Thymus (tissue), 11 donors: ENCODE measurements around the gene CD163L1. TPM values are rescaled to one million over a fixed set of nuclear protein-coding genes. Genes with fewer than 3 reads are reported as not detected.

Source experiments
- DNase-seq, 9 donors: peaks; one replicate each; pipeline ENCODE4 v3.0.0-alpha.2; 2013; ENCODE audit warnings: low spot score in 9 of 9, low read depth in 6 of 9, missing footprints in 1 of 9
- H3K27ac ChIP-seq, 2 donors: one replicate each; pipeline ENCODE4 v1.5.1; 2013; ENCODE audit warnings: control low read depth in 1 of 2, low read depth in 1 of 2, low read length in 1 of 2, mild to moderate bottlenecking in 1 of 2, moderate library complexity in 1 of 2
- H3K27me3 ChIP-seq, 2 donors: one replicate each; pipeline ENCODE4 v1.5.1; 2013; ENCODE audit warnings: low read length in 1 of 2; ENCODE audit not compliant: control insufficient read depth in 2 of 2, insufficient read depth in 1 of 2
- H3K36me3 ChIP-seq, 2 donors: one replicate each; pipeline ENCODE4 v1.5.1; 2013; ENCODE audit warnings: low read length in 1 of 2, mild to moderate bottlenecking in 1 of 2, moderate library complexity in 1 of 2; ENCODE audit not compliant: control insufficient read depth in 2 of 2, insufficient read depth in 2 of 2
- H3K4me1 ChIP-seq, 2 donors: one replicate each; pipeline ENCODE4 v1.5.1; 2013; ENCODE audit warnings: low read length in 2 of 2; ENCODE audit not compliant: control insufficient read depth in 2 of 2, insufficient read depth in 2 of 2
- H3K4me3 ChIP-seq, 2 donors: one replicate each; pipeline ENCODE4 v1.5.1; 2013; ENCODE audit warnings: low read length in 2 of 2, control low read depth in 1 of 2, mild to moderate bottlenecking in 1 of 2
- H3K9me3 ChIP-seq, 2 donors: one replicate each; pipeline ENCODE4 v1.5.1; 2013; ENCODE audit warnings: low read length in 1 of 2, mild to moderate bottlenecking in 1 of 2; ENCODE audit not compliant: control insufficient read depth in 2 of 2, insufficient read depth in 1 of 2
- WGBS: extraction: QIAGEN DNeasy Blood & Tissue Kit; methylation state at CpG from one replicate; pipeline ENCODE4 v1.1.7; 2013; 5-methylcytosine and 5-hydroxymethylcytosine counted together
- polyA plus RNA-seq: library from polyadenylated mRNA; stranded (reverse); fragments of 200-250 nt; gene quantifications from one replicate; pipeline ENCODE4 v1.2.3, GENCODE V29; 2013
- total RNA-seq: library from RNA; stranded (reverse); fragments of 120-200 nt; gene quantifications from one replicate; pipeline ENCODE4 v1.2.4, GENCODE V29; 2013
- donor health status: healthy.

CD163L1 gene
- total and polyA plus RNA-seq, 2 donors = 10.3 to 12.6 TPM

DNA sequence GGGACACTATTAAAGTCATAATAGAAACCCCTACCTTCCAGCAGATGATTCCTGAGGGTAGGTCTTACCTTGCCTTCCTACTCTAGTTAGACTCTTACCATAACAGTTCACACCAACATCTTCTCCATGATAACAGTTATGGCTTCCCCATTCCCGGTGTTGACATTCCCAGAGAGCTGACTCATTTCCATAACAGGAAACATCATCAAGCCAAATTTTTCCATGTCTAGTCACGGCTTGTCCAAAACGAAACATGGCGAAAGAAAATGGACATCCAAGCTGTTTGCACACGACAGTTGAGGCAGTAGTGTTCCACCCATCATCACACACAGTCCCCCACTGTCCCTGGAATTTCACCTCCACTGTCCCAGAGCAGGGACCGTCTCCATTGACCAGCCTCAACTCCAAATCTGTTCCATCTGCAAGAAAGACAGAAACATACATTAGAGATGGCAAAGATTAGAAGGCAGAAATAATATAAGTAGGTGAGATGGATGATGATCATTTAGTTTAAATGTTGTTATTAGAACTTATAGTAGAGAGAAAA, 10.6 kb downstream of the CD163L1 start:
- Histone ChIP-seq H3K27me3 (no peaks in the 10 kb centered on the region), H3K4me3 (no peak overlapping the region), H3K9me3 (no peaks in the 10 kb centered on the region), H3K4me1 (no peaks in the 10 kb centered on the region), H3K36me3 (no peaks in the 10 kb centered on the region), H3K27ac (no peak overlapping the region)
- DNase-seq = no peak
- WGBS = 93% methylated on average over 6 of the region's 6 CpGs

DNA sequence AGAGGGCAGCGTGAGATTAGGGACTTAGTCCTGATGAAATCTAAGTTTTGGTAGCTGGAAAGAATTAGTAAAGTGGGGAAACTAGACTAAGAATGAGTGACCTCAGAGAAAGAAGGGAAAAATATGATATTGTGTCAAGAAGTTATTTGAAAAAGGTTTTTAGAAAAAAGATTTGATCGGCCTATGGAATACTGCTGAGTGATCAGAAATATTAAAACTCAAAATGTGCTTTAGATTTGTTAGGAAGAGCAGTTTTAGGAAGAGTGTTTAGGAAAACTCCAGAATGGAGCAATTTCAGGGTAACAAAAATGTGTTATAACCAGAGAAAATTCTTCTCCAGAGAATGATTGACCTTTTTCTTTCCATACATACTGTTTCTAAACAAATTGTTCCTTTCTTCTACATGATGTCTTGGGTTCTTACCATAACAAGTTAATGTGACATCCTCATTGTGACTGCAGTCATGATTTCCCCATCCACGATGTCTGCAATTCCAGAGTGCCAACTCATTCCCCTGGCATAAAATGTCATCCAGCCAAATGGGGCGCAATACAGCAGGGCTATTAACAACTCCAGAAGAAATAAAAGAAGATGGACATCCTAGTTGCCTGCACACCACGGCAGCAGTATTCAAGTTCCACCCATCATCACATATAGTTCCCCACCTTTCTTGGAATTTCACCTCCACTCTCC, 11.8 kb downstream of the CD163L1 start:
- 97% methylated on average over 5 of the region's 5 CpGs for WGBS
- H3K9me3 ChIP-seq = no peaks in the 10 kb centered on the region
- H3K27ac ChIP-seq = no peak overlapping the region
- no peak for DNase-seq
- no peaks in the 10 kb centered on the region for H3K4me1 ChIP-seq
- H3K27me3 ChIP-seq = no peaks in the 10 kb centered on the region
- no peak overlapping the region for H3K4me3 ChIP-seq
- H3K36me3 ChIP-seq = no peaks in the 10 kb centered on the region

DNA sequence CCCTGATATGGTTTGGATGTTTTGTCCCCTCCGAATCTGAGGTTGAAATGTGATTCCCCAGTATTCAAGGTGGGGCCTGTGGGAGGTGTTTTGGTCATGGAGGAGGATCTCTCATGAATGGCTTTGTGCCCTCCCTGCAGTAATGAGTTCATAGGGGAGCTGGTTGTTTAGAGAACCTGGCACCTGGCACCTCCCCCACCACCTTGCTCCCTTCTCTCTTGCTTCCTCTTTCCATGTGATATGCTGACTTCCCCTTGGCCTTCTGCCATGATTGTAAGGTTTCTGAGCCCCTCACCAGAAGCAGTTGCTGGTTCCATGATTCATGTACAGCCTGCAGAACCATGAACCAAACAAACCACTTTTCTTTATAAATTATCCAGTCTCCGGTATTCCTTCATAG, 32.6 kb downstream of the CD163L1 start:
- Histone ChIP-seq H3K4me1 (no peaks in the 10 kb centered on the region), H3K4me3 (no peak overlapping the region), H3K27me3 (no peaks in the 10 kb centered on the region), H3K9me3 (no peaks in the 10 kb centered on the region), H3K36me3 (no peaks in the 10 kb centered on the region), H3K27ac (no peak overlapping the region)
- peak in 1 of 9 donors; percentile 2 for DNase-seq
- 60% methylated on average over 2 of the region's 2 CpGs for WGBS

DNA sequence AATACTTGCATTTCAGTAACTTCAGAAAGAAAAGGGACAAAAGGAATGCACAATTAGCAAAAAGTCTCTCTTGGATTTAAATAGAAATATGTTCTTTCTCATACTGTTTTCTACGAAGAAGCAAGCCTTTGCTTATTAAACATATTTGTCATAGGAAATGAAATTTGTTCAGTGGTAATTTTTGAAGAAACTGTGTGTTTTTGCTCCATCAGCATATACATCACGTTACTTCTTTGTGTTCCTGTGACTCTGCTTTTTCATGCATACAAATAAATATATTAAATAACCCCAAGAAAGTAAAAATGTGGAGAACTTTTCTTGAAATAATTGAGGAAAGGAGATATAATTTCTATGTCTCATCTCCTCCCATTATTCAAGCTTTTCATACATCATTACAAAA, 39.7 kb downstream of the CD163L1 start:
- 87% methylated on average over 2 of the region's 2 CpGs for WGBS
- Histone ChIP-seq H3K4me3 (no peak overlapping the region), H3K27ac (no peak overlapping the region), H3K36me3 (no peaks in the 10 kb centered on the region), H3K9me3 (no peaks in the 10 kb centered on the region), H3K4me1 (no peaks in the 10 kb centered on the region), H3K27me3 (no peaks in the 10 kb centered on the region)
- no peak for DNase-seq

DNA sequence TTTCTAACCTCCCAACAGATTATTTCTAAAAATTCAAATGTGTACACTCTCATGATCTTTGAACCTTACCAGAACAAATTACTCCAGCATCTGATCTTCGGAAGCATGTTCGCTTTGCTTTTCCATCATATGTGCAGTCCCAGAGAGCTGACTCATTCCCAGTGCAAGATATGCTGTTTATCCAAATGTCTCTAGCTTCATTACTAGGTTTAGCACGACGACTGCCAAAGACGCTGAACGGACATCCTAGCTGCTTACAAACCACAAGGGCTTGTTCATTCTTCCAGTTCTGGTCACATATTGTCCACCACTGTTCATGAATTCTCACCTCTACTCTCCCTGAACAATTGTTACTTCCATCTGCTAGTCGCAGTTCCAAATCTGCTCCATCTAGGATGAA, 40.5 kb downstream of the CD163L1 start:
- no peaks in the 10 kb centered on the region for H3K36me3 ChIP-seq
- WGBS = 94% methylated on average over 7 of the region's 7 CpGs
- H3K27me3 ChIP-seq = no peaks in the 10 kb centered on the region
- H3K27ac ChIP-seq = no peak overlapping the region
- no peaks in the 10 kb centered on the region for H3K9me3 ChIP-seq
- H3K4me3 ChIP-seq = no peak overlapping the region
- H3K4me1 ChIP-seq = no peaks in the 10 kb centered on the region
- DNase-seq = no peak

DNA sequence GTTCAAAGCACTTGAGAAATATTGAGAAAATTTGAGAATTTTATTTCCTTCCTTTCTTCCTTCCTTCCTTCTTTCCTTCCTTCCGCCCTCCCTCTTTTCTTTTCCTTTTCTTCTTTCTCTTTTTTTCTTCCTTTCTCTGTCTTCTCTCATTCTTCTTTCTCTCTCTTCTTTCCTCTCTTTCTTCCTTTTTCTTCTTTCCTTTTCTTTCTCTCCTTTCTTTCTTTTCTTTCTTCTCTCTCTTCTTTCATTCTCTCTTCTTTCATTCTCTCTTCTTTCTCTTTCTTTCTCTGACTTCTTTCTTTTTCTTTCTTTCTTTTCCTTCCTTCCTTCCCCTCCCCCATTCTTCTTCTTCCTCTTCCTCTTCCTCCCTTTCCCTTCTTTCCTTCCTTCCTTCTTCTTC, 44.9 kb downstream of the CD163L1 start:
- H3K4me1 ChIP-seq = no peaks in the 10 kb centered on the region
- 94% methylated on average over 1 of the region's 1 CpG for WGBS
- DNase-seq = no peak

DNA sequence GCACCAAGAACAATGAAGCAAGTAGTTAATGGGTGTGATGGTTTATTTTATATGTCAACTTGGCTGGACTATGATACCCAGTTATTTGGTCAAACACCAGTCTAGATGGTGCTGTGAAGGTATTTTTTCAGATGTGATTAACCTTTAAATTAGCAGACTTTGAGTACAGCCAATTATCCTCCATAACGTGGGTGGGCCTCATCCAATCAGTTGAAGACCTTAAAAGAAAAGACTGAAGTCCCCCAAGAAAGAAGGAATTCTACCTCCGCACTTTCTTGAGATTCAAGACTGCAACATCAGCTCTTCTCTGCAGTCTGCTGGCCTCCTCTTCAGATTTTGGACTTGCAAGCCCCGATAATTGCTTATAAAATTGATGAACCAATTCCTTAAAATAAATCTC, 47.5 kb downstream of the CD163L1 start:
- Histone ChIP-seq H3K27ac (no peak overlapping the region), H3K9me3 (no peaks in the 10 kb centered on the region), H3K27me3 (no peaks in the 10 kb centered on the region), H3K4me3 (no peak overlapping the region), H3K36me3 (no peaks in the 10 kb centered on the region), H3K4me1 (no peaks in the 10 kb centered on the region)
- WGBS = 91% methylated on average over 3 of the region's 3 CpGs
- DNase-seq = no peak

More for the DNA sequence above, 44.9 kb downstream of the CD163L1 start:
- Histone ChIP-seq H3K4me3 (no peak overlapping the region), H3K27me3 (no peaks in the 10 kb centered on the region), H3K9me3 (no peaks in the 10 kb centered on the region), H3K36me3 (no peaks in the 10 kb centered on the region), H3K27ac (no peak overlapping the region)

DNA sequence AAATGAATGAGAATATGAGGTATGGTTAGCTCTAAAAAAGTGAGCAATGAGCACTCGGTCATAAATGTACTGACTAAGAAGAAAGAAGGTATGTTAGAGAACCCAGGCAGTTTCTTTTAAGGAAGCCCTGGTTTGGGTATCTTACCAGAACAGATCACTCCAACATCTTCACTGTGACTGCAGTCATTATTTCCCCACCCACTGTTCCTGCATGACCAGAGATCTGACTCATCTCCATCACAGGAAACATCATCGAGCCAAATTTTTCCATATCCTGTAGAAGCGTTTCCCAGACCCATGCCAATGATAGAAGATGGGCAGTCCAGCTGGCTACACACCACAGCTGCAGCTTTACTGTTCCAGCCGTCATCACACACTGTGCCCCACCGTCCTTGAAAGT, 48.0 kb downstream of the CD163L1 start:
- Histone ChIP-seq H3K27ac (no peak overlapping the region), H3K4me3 (no peak overlapping the region), H3K4me1 (no peaks in the 10 kb centered on the region), H3K36me3 (no peaks in the 10 kb centered on the region), H3K27me3 (no peaks in the 10 kb centered on the region), H3K9me3 (no peaks in the 10 kb centered on the region)
- DNase-seq = no peak
- WGBS = 96% methylated on average over 5 of the region's 5 CpGs

DNA sequence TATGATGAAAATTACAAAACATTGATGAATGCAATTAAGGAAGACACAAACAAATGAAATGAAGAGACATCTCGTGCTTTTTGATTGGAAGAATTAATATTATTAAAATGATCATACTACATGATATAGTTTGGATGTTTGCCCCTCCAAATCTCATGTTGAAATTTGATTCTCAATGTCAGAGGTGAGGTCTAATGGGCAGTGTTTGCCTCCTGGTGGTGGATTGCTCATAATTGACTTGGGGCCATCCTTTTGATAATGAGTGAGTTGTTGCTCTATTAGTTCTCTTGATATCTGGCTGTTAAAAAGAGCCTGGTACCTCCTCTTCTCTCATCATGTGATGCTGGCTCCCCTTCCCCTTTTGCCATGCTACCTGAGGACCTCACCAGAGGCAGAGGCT, 56.7 kb downstream of the CD163L1 start:
- WGBS = 87% methylated on average over 1 of the region's 1 CpG
- no peaks in the 10 kb centered on the region for H3K4me1 ChIP-seq
- no peaks in the 10 kb centered on the region for H3K9me3 ChIP-seq
- no peak for DNase-seq
- H3K27me3 ChIP-seq = no peaks in the 10 kb centered on the region
- no peaks in the 10 kb centered on the region for H3K36me3 ChIP-seq
- H3K4me3 ChIP-seq = no peak overlapping the region
- no peak overlapping the region for H3K27ac ChIP-seq
